ENCODE measurements around the gene VWA5B1.
A peak's percentile ranks its signal among the peaks of the same experiment; 100 is the strongest.

The VWA5B1 gene

DNA sequence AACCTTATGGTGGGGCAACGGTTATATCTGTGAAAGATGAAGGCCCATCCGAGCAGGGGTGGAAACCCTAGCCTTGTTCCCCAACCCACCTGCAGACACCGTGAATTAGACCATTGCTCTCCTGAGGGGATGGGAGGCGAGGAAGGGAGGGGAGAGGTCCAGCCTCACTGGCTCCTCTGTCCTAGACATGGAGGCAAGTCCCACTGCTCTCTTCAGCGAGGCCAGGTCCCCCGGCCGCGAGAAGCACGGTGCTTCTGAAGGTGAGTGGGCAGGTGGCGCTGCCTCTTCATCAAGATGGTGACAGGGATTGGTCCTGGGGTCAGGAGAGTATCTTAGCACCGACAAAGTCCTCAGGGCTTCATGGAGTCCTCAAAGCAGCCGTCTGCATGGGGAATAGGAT is 59.3 kb downstream of the VWA5B1 start:
- no peak for DNase-seq

DNA sequence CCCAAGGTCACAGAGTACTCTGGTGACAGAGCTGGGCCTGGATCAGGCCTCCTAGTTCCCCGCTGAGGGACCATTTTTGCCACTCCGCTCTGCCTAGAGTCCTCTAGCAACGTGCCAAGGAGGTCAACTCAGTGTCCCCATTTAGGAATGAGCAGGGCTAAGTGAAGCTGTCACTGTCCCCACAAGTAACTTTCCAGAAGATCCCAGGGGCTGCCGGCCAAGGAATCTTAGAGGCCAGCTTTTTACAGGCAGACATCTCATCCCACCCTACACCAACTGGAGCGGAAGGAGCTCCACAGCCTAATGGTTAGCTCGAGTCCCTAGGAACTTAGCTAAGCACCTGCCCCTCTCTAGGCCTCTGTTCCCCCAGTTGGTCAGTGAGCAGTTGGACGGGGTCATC is 59.7 kb downstream of the VWA5B1 start:
- DNase-seq = no peak

DNA sequence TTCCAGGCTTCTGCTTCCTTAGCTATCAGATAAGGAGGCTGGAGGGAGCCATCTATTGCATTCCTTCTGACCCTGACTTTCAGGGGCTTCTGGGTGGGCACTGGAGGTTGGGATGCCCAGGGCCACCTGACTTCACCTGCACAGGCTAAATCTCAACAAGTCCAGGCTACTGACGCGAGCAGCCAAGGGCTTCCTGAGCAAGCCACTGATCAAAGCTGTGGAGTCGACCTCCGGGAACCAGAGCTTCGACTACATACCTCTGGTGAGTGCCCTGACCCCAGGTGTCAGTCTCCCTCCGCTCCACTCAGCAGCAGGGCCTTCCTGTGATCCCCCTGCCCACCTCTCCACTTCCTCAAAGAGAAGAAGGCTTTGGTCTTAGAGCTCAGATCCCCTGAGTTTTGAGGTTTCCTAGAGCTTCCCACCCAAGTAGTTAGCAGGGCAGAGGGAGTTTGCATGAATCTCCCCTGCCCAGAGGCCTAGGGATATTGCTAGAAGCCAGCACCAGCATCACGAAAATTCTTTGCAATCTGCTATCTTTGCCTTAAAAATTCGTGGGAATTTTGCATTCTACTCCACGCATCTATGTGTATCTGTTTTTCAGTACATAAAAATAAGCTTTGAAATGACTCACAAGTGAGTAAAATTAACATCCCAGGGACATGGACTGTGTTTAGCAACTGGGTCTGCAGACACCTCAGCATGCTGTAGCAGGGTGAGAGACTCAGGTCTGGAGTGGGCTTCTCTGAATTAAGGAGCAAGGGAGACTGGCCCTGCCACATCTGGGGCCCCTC is 61.4 kb downstream of the VWA5B1 start:
- DNase-seq = no peak

DNA sequence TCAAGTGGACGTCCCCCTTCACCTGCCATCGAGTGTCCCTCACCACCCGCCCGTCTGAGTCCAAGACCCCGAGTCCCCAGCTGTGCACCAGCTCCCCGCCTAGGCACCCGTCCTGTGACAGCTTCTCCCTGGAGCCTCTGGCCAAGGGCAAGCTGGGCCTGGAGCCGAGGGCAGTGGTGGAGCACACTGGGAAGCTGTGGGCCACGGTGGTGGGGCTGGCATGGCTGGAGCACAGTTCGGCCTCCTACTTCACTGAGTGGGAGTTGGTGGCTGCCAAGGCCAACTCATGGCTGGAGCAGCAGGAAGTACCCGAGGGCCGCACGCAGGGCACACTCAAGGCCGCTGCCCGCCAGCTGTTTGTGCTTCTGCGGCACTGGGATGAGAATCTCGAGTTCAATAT is 63.2 kb downstream of the VWA5B1 start:
- DNase-seq = no peak

DNA sequence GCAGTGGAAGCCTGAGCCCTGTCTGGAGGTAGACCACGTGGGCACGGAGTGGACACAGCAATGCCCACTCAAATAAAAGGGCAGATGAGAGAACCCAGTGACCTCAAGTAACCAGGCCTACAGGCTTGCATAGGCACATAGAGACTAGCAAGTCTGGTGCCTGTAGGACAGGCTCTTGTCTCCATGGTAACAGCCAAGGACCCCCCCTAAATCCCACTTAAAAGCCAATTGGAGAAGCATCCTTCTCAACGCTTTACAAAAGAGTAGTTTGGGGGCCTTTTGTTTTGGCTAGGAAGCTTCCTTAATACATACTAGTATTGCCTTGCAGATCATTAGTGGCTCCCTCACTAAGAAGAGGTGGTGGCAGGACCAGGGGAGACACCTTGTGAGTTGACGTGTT is 63.9 kb downstream of the VWA5B1 start:
- DNase-seq = no peak

DNA sequence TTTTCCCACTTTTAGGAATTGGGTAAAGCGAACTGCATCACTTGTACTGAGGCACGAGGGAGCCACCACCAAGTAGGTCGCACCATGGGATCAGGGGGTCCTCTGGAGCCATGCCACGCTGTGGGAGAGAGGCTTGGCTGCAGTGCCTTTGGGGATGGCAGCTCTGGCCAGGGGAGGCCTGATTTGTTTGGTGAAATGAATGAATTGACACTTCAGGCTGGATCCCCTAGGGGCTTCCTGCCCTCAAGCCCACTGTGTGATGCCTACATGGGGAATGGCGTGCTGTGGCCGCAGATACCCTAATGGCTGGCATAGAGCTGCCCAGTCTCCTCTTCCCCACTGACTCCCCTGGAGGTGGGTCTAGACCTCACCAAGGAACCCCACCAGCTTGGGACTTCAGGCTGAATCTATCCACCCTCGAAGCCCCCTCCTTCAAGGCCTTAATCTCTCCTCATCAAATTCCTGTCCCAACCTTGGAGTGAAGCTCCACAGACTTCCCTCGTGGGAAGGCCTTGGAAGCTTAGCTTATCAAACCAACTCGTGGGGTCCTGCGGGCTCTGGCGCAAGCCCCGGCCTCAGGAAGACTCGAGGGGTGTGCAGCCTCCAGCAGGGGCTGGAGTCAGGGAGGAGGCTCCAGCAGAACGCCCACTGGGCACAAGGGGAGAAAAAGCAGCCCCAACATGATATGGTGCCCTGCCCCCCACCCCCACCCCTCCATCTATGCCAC is 64.6 kb downstream of the VWA5B1 start:
- DNase-seq = no peak

DNA sequence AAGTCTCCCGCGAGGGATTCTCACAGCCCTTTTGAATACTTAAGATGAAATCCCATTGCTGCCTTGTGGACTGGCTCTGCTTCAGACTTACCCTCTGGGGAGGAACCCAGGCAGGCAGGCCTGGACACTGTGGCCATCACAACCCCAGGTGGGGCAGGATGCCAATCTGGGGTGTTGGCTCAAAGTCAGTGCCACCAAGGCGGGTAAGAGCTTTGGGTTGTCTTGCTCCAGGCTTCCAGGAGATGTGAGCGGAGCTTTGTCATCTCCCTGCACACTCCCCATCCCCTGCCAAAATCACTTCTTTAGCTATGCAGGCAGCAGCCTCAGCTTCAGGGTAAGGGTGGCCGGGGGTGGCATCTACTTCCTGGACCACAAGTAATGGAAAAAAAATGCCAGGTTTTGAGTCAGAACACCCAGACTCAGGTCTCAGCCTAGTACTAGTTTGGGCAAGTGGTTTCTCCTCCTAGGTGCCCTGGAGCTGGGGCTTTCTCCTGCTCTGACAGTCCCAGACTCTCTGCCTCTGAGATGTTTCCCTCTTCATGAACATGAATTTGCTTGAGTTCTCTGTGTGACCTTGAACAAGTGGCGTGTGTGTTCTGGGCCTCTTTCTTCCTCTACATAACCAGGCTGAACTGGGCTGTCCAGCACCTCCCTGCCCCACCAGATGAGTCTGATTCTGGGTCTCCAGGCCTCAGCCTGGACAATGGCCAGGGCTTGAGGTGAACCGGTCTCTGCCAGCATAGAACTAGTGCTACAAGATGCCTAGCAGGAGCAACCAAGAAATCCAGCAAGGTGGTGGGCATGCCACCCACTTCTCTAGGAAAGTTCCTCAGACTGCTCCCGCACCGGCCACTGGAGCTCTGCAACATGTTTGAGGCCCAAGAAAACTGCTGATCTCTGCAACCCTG is 65.4 kb downstream of the VWA5B1 start:
- no peak for DNase-seq

DNA sequence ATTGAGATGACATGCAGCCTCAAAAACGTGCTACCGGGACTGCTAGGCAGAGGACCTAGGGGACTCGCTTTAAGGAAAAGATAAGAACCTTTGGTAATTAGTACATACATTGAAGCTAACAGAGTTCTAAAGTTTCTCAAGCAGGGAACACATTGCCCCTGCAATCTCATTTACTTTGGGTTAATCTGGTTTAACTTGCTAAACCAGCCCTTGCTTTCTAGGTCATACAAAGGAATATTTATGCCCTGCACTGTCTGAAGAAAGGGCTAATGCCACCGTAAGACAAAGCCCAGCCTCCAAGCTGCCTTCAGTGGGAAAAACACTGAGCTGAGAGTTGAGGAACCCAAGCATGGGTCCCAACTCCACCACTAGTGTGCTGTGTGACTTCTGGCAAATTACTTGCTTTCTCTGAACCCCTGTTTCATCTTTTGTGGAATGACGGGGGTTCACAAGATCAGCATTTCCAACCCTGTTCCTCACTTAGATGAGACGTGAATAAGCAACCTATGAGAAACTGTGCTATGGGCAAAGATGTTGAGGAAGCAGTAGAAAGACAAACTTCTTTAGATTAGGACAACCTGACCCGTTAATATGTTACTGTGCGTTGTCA is 66.3 kb downstream of the VWA5B1 start:
- no peak for DNase-seq

DNA sequence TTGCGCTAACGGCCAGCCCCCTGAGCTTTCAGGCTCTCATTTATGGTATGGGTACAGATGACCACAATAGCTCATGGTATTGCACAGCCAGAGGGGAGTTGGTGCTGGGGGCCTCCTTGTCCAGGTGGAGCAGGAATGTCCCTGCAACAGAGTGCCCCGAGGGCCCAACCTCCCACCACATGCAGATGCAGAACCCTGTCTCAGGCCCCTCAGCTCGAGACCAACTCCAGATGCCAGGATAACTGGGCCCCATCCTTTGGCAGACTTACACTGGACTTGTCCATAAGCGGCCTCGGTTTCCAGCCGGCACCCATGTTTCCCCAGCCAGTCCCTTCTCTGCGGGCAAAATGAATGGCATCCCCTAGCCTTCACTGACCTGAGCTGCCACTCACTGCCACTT is 67.1 kb downstream of the VWA5B1 start:
- DNase-seq = no peak

DNA sequence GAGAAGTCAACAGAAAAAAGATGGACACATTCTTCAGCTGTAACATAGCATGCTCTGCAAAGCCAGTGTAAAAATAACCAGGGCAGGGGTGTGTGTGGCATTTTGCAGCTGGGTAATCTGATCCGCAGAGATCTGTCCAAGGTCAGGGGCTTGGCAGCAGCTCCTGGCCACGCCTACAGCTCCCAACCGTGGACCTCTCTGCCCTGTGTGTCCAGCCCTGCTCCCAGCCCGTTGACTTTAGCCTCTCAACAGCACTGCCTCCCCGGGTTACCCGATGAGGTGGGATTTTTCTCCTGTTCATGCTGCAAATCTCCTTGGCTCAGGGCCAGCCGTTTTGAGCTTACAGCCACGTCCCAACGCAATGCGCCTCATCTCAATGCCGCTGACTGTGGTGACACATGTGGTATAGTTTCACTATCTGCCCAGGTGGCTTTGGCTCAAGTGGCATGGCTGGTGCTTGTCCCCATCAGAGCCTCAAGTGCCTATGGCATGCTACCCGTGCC is 68.1 kb downstream of the VWA5B1 start:
- DNase-seq = no peak

DNA sequence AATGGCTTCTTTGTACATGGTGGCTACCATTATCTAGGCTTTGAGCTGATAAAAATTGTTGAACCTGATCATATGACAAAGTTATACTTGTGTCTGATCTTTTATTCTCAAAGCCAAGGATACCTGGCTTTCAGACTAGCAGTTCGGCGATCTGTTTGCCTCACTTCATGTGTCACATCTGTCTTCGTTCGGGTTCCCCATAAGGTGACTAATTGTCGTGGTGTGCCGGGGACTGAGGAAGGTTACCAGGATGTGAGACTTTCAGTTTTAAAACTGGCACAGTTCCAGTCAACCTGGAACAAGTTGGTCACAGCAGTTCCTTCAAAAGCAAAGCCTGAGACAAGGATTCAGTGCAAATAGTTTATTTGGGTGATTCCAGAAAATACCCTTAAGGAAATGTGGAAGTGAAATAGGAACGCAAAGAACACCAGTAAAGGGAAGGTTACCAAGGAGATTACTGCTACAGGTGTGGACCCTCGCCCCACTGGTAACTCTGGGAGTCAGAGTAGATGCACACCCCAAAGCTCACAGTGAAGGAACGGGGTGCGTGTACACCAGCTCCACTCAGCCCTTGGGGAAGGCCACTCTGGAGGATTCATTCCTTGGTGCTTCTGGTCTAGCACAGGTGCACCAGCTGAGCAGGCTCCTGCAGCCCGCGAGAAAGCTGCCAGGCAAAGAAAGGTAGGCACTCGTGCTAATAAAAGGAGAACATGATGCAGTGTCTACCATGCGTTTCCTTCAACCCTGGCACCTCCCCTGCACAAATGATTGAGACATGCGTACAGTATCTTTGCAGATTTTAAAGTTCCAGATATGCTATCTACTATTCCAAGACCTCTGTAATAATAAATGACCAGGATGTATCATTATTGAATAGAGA is 69.0 kb downstream of the VWA5B1 start:
- DNase-seq = no peak

DNA sequence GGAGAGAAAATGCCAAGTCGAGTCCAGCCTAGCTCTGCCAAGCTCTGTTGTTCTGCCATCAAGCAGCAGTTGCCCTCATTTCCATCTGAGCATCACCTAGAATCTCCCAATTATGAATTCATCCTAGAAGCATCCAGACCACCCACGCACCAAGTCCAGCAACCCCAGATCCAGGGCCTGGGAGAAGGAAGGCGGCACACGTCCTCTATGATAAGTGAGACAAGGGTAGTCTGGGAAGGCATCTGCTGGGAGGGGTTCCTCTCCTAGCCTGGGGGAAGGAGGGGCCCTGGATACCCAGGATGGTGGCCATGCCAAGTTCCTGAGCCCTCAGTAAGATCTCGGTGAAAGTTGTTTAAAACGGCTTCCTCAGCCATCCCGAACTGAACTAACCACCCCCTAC is 70.7 kb downstream of the VWA5B1 start:
- DNase-seq = no peak

DNA sequence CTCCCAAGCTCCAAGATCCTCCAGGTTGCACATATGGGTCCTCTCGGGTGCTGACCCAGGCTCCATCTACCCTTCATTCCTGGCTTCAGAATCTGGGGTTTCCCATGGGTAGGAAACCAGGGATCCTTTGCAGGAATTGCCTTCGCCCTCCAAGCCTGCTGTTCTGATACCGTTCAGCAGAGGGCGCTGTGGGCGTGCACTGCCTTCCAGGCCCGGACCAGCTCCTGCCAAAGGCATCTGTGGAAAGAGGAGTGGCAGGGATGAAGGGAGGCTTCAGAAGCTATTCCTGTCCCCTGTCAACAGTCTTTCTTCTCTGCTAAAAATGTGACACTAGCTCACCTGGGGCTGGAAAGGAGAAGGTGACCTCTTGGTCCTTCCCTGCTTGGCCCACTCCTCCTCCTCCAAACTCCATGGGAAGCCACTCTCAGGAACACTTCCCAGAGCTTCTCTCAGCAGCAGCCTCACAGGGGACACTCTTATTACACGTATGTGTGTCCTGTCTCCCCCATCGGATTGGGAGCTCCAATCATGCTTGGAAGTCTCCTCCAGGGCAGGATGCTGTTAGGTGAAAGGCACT is 71.2 kb downstream of the VWA5B1 start:
- DNase-seq = peak in 1 of 2 experiments; percentile 38

DNA sequence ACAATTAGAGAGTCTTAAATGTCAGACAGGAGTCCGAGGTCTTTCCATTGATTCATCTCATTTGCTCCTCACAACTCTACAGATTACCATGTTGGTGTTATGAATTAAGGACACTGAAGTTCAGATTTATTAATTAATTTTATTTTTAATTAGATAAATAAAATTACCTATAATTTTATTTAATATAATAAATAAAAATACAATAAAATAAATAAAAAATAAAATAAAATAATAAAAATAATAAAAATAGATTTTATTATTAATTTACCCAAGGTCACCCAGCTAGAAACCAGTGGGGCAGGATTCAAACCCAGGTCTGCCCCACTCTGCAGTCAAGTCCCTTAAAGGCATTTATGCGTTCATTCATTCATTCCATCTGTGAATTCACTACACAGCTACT is 72.2 kb downstream of the VWA5B1 start:
- DNase-seq = no peak

DNA sequence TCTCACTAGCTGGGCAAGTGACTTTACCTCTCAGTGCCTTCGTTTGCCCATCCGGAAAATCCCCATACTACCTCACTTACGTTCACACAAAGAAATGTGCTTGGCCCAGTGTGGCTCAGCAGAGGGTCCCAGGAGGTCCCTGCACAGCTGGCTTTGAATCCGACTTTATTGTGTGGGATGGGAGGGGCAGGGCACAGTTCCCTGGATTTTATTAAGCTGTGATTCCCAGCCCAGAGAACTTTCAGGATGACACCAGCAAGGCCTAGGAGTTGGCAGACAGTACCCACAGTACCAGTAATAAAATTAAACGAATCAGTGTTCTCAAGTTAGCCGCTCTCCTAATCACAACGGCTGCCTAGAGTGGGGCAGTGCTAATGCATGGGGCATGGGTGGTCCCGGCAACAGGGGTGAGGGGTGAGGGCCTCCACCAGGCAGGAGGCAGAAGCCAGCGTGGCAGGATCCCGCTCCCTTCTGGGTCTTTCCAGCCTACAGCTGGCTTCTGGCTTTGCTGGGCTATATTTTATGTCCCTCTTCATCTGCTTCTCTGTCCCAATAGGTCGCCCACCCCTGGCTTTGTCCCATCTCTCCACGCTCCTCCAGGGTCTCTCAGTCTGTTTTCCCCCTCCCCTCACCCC is 74.9 kb downstream of the VWA5B1 start:
- no peak for DNase-seq

DNA sequence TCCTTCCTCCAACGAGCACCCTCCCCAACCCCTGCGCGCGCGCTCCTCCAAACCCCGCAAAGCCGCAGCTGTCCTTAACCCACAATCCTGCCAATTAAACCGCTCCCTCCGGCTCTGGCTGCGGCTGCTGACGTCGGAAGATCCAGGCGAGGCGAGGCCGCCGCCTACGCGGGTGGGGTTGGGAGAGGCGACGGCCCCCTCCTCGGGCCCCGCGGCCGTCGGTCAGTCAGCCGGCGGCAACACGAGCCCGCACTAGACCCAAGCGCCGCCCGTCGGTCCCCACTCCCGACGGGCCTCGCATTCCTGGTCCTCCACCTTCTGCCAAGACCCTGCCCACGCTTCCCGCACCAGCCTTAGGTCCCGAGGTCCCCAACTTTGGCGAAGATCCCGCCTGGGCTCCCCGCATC is 75.4 kb downstream of the VWA5B1 start:
- DNase-seq = no peak

DNA sequence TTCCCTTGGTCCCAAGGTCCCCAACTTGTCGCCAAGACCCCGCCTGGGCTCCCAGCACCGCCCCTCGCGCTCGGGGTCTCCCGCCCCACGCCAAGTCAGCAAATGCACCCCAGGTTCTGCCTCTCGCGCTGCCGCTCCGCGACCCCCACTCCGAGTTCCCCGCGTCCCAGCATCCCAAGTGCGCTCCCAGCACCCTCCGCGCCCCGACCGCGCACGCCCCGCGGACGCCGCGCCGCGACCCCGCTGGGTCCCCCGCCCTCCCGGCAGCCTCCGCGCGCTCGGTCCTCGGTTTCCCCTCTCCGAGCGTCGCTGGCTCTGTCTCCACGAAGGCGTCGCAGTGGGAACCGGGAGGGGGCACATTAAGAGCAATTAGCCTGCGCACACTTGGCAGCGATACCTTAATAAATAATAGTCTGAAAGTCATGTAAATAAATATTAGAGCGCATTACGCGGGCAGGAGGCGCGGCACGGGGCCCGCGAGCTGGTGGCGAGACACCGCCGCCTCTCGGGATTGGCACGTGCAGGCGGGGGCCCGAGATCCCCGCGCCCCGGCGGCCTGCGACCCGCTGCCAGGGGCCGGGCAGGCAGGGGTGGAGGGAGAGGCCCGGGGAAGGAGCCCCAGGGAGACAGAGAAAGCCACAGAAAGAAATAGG is 75.9 kb downstream of the VWA5B1 start:
- peak in 1 of 2 experiments; percentile 25 for DNase-seq

DNA sequence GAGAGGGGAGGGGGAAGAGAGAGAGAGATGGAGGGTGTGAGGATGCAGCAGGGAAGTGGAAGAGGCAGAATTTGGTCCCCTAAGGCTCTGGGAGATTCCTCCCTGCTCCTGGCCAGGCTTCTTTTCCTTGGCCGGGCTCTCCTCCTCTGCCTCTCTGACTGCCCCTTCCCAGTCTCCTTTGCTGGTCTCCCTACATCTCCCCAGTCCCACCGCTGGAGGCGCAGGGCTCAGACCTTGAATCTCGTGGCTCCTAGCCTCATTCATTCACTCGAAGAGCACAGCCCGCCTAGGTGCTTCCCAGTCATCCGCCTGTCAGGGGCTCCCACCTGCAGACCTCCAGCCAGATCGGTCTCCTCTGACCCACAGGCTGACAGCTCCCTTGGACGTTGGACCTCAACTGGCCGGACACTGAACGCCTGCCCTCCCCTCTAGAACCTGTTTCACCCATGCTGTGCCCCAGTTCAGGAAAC is 76.5 kb downstream of the VWA5B1 start:
- DNase-seq = no peak

DNA sequence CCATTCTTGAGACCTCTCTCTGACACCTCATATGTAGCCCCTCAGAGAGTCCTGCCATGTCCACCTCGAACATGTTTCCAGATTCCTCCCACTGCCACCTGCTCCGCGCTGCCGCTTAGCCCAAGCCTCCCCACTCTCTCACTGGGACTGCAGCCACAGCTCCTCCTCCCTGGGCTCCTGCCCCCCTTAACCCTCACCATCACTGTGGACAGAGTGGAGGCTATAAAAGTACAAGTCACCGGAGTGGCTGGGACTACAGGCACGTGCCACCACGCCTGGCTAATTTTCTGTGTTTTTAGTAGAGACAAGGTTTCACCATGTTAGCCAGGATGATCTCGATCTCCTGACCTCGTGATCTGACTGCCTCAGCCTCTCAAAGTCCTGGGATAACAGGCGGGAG is 77.0 kb downstream of the VWA5B1 start:
- no peak for DNase-seq

DNA sequence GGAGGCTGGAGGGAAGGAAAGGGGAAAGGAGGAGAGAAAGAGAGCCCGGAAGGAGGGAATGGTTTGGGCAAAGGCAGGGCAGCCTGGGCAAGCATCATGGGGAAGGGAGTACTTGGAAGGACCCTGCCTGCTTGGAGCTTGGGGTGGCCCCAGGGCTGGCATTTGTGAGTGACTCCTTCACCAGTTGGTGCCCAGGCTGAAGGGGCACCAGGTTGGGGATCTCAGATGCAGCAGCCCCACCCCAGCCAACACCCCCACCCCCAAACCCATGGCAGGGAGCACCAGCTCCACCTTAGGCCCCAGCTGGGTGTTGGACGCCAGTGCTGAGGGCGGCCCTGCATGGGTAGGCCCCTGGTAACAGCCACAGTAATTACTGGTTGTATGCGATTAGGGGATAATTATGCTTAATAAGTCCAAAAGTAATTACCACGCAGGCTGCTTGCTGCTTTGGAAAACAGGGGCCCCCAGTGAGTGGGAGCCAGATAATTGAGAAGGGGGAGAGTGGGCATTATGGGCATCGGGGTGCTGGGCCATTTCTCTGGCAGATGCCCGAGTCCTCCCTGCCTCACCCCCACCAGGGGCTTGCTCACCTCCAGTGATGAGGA is 78.3 kb downstream of the VWA5B1 start:
- DNase-seq = peak in 1 of 2 experiments; percentile 16

All from NCI-H2081 (cell line).